T-cell (primary cell): ENCODE data around the gene ALPK3. TPM values are rescaled to one million over a fixed set of nuclear protein-coding genes. Genes with fewer than 3 reads are reported as not detected.
"Not testable (repeated sequence)": the region's sequence is repeated elsewhere in the genome, so short reads cannot be mapped to it uniquely, and the experiment has no call there.

Experiments
- ATAC-seq, 4 experiments: fragments of 200-7000 bp in 3 of 4; fragments of 150-1000 bp in 1 of 4; cut with Tn5 transposase; replicated peaks in 1 of 4; 1 replicate in 3 of 4; 2 replicates in 1 of 4; pipeline ENCODE4 v1.10.0; 2021; ENCODE audit warnings: moderate library complexity in 3 of 4, mild to moderate bottlenecking in 2 of 4, moderate number of reproducible peaks in 1 of 4
- CTCF ChIA-PET, 2 donors: fragments of 300-600 bp; sonication (Branson Sonifier 250); formaldehyde crosslinking; loops; one replicate each; lab custom pipeline; 2022; ENCODE audit warnings: antibody characterized with exemption in 2 of 2; lab: Charles Lee
- POLR2A ChIA-PET, 2 donors: fragments of 300-600 bp; sonication (Branson Sonifier 250); formaldehyde crosslinking; loops; one replicate each; lab custom pipeline; 2022; ENCODE audit warnings: antibody characterized with exemption in 2 of 2; lab: Charles Lee
- DNase-seq, 35 experiments: peaks; one replicate each; pipeline versions ENCODE4 v3.0.0 to v3.0.0-alpha.2; 2013 to 2023
- H3K27ac ChIP-seq: one replicate; pipeline ENCODE4 v1.5.1; 2013; ENCODE audit warnings: low read length
- H3K27me3 ChIP-seq, 2 experiments: replicated peaks in 1 of 2; 1 replicate in 1 of 2; 2 replicates in 1 of 2; pipeline versions ENCODE4 v1.6.1 to v1.7.0; 2013; ENCODE audit warnings: low read length in 1 of 2, mixed read lengths in 1 of 2; ENCODE audit not compliant: control insufficient read depth in 2 of 2, insufficient read depth in 2 of 2; ENCODE audit errors: extremely low read depth in 1 of 2
- H3K36me3 ChIP-seq, 2 donors: 1 replicate in 1 of 2; 2 replicates in 1 of 2; pipeline versions ENCODE4 v1.6.1 to v1.7.0; 2013; ENCODE audit warnings: low read length in 1 of 2; ENCODE audit not compliant: control insufficient read depth in 2 of 2, insufficient read depth in 1 of 2; ENCODE audit errors: extremely low read depth in 1 of 2
- H3K4me1 ChIP-seq, 2 experiments: 1 replicate in 1 of 2; 2 replicates in 1 of 2; pipeline versions ENCODE4 v1.6.1 to v1.7.0; 2013; ENCODE audit warnings: low read length in 2 of 2, mixed read lengths in 1 of 2; ENCODE audit not compliant: insufficient read depth in 2 of 2, control insufficient read depth in 1 of 2; ENCODE audit errors: extremely low read depth in 1 of 2
- H3K4me3 ChIP-seq, 2 donors: 1 replicate in 1 of 2; 2 replicates in 1 of 2; pipeline versions ENCODE4 v1.5.1 to v1.7.0; 2013; ENCODE audit warnings: mild to moderate bottlenecking in 2 of 2, low read length in 1 of 2, moderate library complexity in 1 of 2; ENCODE audit not compliant: control insufficient read depth in 1 of 2; ENCODE audit errors: extremely low read depth in 1 of 2
- H3K9me3 ChIP-seq: 2 replicates; pipeline ENCODE4 v1.7.0; 2013
- H3K27ac Mint-ChIP-seq, 2 donors: one replicate each; pipeline ENCODE4 v1.8.0; 2020 to 2021; ENCODE audit warnings: mild to moderate bottlenecking in 2 of 2, mixed read lengths in 2 of 2
- H3K27me3 Mint-ChIP-seq, 2 donors: one replicate each; pipeline ENCODE4 v1.8.0; 2021 to 2022; ENCODE audit warnings: mixed read lengths in 2 of 2
- H3K36me3 Mint-ChIP-seq: one replicate; pipeline ENCODE4 v1.8.0; 2021; ENCODE audit warnings: mixed read lengths
- H3K4me1 Mint-ChIP-seq, 3 donors: one replicate each; pipeline ENCODE4 v1.8.0; 2020 to 2022; ENCODE audit warnings: mixed read lengths in 3 of 3, mild to moderate bottlenecking in 1 of 3
- H3K4me3 Mint-ChIP-seq, 3 donors: one replicate each; pipeline ENCODE4 v1.8.0; 2020 to 2022; ENCODE audit warnings: mild to moderate bottlenecking in 3 of 3, mixed read lengths in 3 of 3, moderate library complexity in 3 of 3
- H3K9me3 Mint-ChIP-seq, 3 donors: one replicate each; pipeline ENCODE4 v1.8.0; 2020 to 2022; ENCODE audit warnings: mixed read lengths in 3 of 3
- WGBS: methylation state at CpG from one replicate; pipeline ENCODE4 v1.1.5; 2013; ENCODE audit warnings: missing lambda C conversion rate; ENCODE audit not compliant: insufficient coverage; 5-methylcytosine and 5-hydroxymethylcytosine counted together
- total RNA-seq, 35 experiments: library from RNA in 6 of 35; stranded (reverse) in 6 of 35; fragments of 120-200 nt in 1 of 35; gene quantifications; one replicate each; pipeline versions ENCODE4 v1.2.1 to v1.2.4 and lab custom pipeline; 2013 to 2026

The ALPK3 gene
- total RNA-seq, 5 donors from 2014 or later (not counting 1 experiment from before 2014, with no cell fraction given) = 0.16 to 0.82 (median 0.22) TPM

- no peaks in the 10 kb centered on the region for H3K4me1 Mint-ChIP-seq
- no peaks in the 10 kb centered on the region for H3K36me3 Mint-ChIP-seq
- no peak overlapping the region for H3K27ac ChIP-seq
- ATAC-seq (no peak), DNase-seq (no peak)
- 88% methylated on average over 3 of the region's 5 CpGs for WGBS
- H3K4me1 ChIP-seq = no peaks in the 10 kb centered on the region
- H3K27ac Mint-ChIP-seq = no peak overlapping the region
- no peaks in the 10 kb centered on the region for H3K9me3 ChIP-seq
- H3K4me3 ChIP-seq = no peak overlapping the region
- ChIA-PET POLR2A (interaction anchor here in 1 of 2 donors (0.6 kb wide), 1 partner anchor 9 kb away, joined by 4 read pairs; no protein-coding TSS in a partner anchor), CTCF (no interaction called here)
- no peak overlapping the region for H3K4me3 Mint-ChIP-seq
- H3K27me3 Mint-ChIP-seq = no peaks in the 10 kb centered on the region
- no peaks in the 10 kb centered on the region for H3K9me3 Mint-ChIP-seq
- peaks cover 0 to 9% of the 10 kb centered on the region in 2 experiments for H3K27me3 ChIP-seq
- H3K36me3 ChIP-seq = no peaks in the 10 kb centered on the region
Observed at GRCh38 chr15:84874981-84875699, 58.0 kb downstream of the ALPK3 start.

GRCh38 chr15:84876269-84876668 is 59.1 kb downstream of the ALPK3 start:
- Histone ChIP-seq H3K27me3 (peaks cover 0 to 14% of the 10 kb centered on the region in 2 experiments), H3K9me3 (no peaks in the 10 kb centered on the region), H3K36me3 (no peaks in the 10 kb centered on the region), H3K27ac (no peak overlapping the region), H3K4me3 (no peak overlapping the region), H3K4me1 (no peaks in the 10 kb centered on the region)
- ChIA-PET POLR2A (no interaction called here), CTCF (interaction anchor here (0.7 kb wide), 2 partner anchors 121 to 212 kb away, joined by 3 read pairs; no protein-coding TSS in a partner anchor)
- Mint-ChIP-seq H3K4me3 (no peak overlapping the region), H3K4me1 (no peaks in the 10 kb centered on the region), H3K27me3 (no peaks in the 10 kb centered on the region), H3K36me3 (no peaks in the 10 kb centered on the region), H3K27ac (no peak overlapping the region), H3K9me3 (no peaks in the 10 kb centered on the region)
- DNase-seq = no peak
- no peak for ATAC-seq

- H3K27me3 ChIP-seq = peaks cover 0 to 14% of the 10 kb centered on the region in 2 experiments
- CTCF ChIA-PET = interaction anchor here (0.6 to 1.2 kb wide), 4 partner anchors 43 to 1628 kb away, joined by 3 to 4 read pairs (median 4); no protein-coding TSS in a partner anchor
- H3K27me3 Mint-ChIP-seq, POLR2A ChIA-PET, H3K36me3 ChIP-seq, H3K4me1 Mint-ChIP-seq, H3K27ac Mint-ChIP-seq, H3K36me3 Mint-ChIP-seq, H3K27ac ChIP-seq, H3K4me1 ChIP-seq, H3K4me3 Mint-ChIP-seq, DNase-seq, H3K4me3 ChIP-seq, H3K9me3 ChIP-seq, H3K9me3 Mint-ChIP-seq, ATAC-seq: not testable (repeated sequence)
- 100% methylated on average over 1 of the region's 3 CpGs for WGBS
Observed at GRCh38 chr15:84877701-84878100, 60.5 kb downstream of the ALPK3 start.

- no peaks in the 10 kb centered on the region for H3K36me3 ChIP-seq
- Mint-ChIP-seq H3K4me3 (no peak overlapping the region), H3K9me3 (no peaks in the 10 kb centered on the region), H3K27me3 (peaks cover 0 to 2% of the 10 kb centered on the region in 2 donors), H3K36me3 (no peaks in the 10 kb centered on the region), H3K27ac (no peak overlapping the region), H3K4me1 (no peaks in the 10 kb centered on the region)
- DNase-seq = peak in 34 of 35 experiments; percentile 9 to 68 (median 46)
- POLR2A ChIA-PET = no interaction called here
- CTCF ChIA-PET = interaction anchor here (0.6 to 1.2 kb wide), 4 partner anchors 49 to 1627 kb away, joined by 3 to 4 read pairs (median 4); no protein-coding TSS in a partner anchor
- no peak overlapping the region for H3K27ac ChIP-seq
- ATAC-seq = peak; percentile 60 to 73 (median 68)
- H3K4me1 ChIP-seq = no peaks in the 10 kb centered on the region
- peaks cover 0 to 14% of the 10 kb centered on the region in 2 experiments for H3K27me3 ChIP-seq
- WGBS = 66% methylated on average over 4 of the region's 4 CpGs
- no peak overlapping the region for H3K4me3 ChIP-seq
- no peaks in the 10 kb centered on the region for H3K9me3 ChIP-seq
Observed at GRCh38 chr15:84878504-84878903, 61.3 kb downstream of the ALPK3 start.

- H3K36me3 Mint-ChIP-seq = no peaks in the 10 kb centered on the region
- Histone ChIP-seq H3K27me3 (peaks cover 0 to 17% of the 10 kb centered on the region in 2 experiments), H3K9me3 (no peaks in the 10 kb centered on the region), H3K36me3 (no peaks in the 10 kb centered on the region), H3K4me1 (no peaks in the 10 kb centered on the region), H3K4me3 (no peak overlapping the region), H3K27ac (no peak overlapping the region)
- POLR2A ChIA-PET = no interaction called here
- H3K4me1 Mint-ChIP-seq = no peaks in the 10 kb centered on the region
- DNase-seq (no peak), ATAC-seq (no peak)
- no peaks in the 10 kb centered on the region for H3K9me3 Mint-ChIP-seq
- WGBS = 85% methylated on average over 4 of the region's 11 CpGs
- no peak overlapping the region for H3K27ac Mint-ChIP-seq
- H3K4me3 Mint-ChIP-seq = no peak overlapping the region
- CTCF ChIA-PET = interaction anchor here in 1 of 2 donors (1.0 to 1.2 kb wide), 2 partner anchors 49 to 291 kb away, joined by 4 read pairs; no protein-coding TSS in a partner anchor
- H3K27me3 Mint-ChIP-seq = peaks cover 0 to 2% of the 10 kb centered on the region in 2 donors
Observed at GRCh38 chr15:84879088-84879780, 62.1 kb downstream of the ALPK3 start.

GRCh38 chr15:84880007-84880406 is 62.9 kb downstream of the ALPK3 start:
- 87% methylated on average over 2 of the region's 3 CpGs for WGBS
- no peak overlapping the region for H3K4me3 ChIP-seq
- CTCF ChIA-PET = no interaction called here
- DNase-seq (no peak), ATAC-seq (no peak)
- Mint-ChIP-seq H3K27me3 (peaks cover 4 to 6% of the 10 kb centered on the region in 2 donors), H3K36me3 (no peaks in the 10 kb centered on the region), H3K27ac (no peak overlapping the region), H3K4me1 (no peaks in the 10 kb centered on the region), H3K4me3 (no peak overlapping the region), H3K9me3 (no peaks in the 10 kb centered on the region)
- no peaks in the 10 kb centered on the region for H3K4me1 ChIP-seq
- H3K36me3 ChIP-seq = no peaks in the 10 kb centered on the region
- H3K27ac ChIP-seq = no peak overlapping the region
- H3K9me3 ChIP-seq = no peaks in the 10 kb centered on the region
- POLR2A ChIA-PET = no interaction called here
- peaks cover 0 to 20% of the 10 kb centered on the region in 2 experiments for H3K27me3 ChIP-seq
